GM06990 (cell line): ENCODE measurements around the gene ZBTB25.

Experiments
- DNase-seq: peaks from one replicate; pipeline ENCODE4 v3.0.0-alpha.2; 2011; ENCODE audit not compliant: insufficient read length; ENCODE audit errors: extremely low read depth
- H3K27me3 ChIP-seq: replicated peaks from 2 replicates; pipeline ENCODE4 v1.6.0; 2011; ENCODE audit warnings: low read length; ENCODE audit not compliant: control insufficient read depth, insufficient read depth
- H3K36me3 ChIP-seq: 2 replicates; pipeline ENCODE4 v1.5.1; 2011; ENCODE audit warnings: low read length; ENCODE audit not compliant: control insufficient read depth, insufficient read depth
- H3K4me3 ChIP-seq: replicated peaks from 2 replicates; pipeline ENCODE4 v1.5.1; 2011; ENCODE audit warnings: low read depth, mild to moderate bottlenecking, control low read depth, low read length
- CTCF ChIP-seq: IDR thresholded peaks from 2 replicates; pipeline ENCODE4 v1.5.1; 2011; ENCODE audit warnings: low read length, control low read depth, mild to moderate bottlenecking, inconsistent platforms; ENCODE audit not compliant: insufficient read depth, poor library complexity, severe bottlenecking

Gene ZBTB25

GRCh38 chr14:64422005-64422404 is 81.6 kb downstream of the ZBTB25 start:
- Histone ChIP-seq H3K4me3 (no peak overlapping the region), H3K27me3 (no peaks in the 10 kb centered on the region), H3K36me3 (peaks cover 19% of the 10 kb centered on the region)
- no peak for DNase-seq
- no peak for TF ChIP-seq CTCF

GRCh38 chr14:64421166-64421565 is 82.5 kb downstream of the ZBTB25 start:
- Histone ChIP-seq H3K36me3 (peaks cover 21% of the 10 kb centered on the region), H3K4me3 (no peak overlapping the region), H3K27me3 (no peaks in the 10 kb centered on the region)
- no peak for DNase-seq
- no peak for TF ChIP-seq CTCF

- peaks cover 24% of the 10 kb centered on the region for H3K36me3 ChIP-seq
- H3K27me3 ChIP-seq, result no peaks in the 10 kb centered on the region
- H3K4me3 ChIP-seq, result no peak overlapping the region
- DNase-seq, result no peak
- no peak for TF ChIP-seq CTCF
Measured at GRCh38 chr14:64419003-64419402, 84.6 kb downstream of the ZBTB25 start.

- no peak for DNase-seq
- no peak for TF ChIP-seq CTCF
- H3K4me3 ChIP-seq, result no peak overlapping the region
- peaks cover 25% of the 10 kb centered on the region for H3K36me3 ChIP-seq
- no peaks in the 10 kb centered on the region for H3K27me3 ChIP-seq
Measured at GRCh38 chr14:64417771-64418125, 85.9 kb downstream of the ZBTB25 start.

- no peak for TF ChIP-seq CTCF
- H3K36me3 ChIP-seq, result peaks cover 24% of the 10 kb centered on the region
- no peak for DNase-seq
- no peaks in the 10 kb centered on the region for H3K27me3 ChIP-seq
- H3K4me3 ChIP-seq, result no peak overlapping the region
Measured at GRCh38 chr14:64417055-64417770, 86.4 kb downstream of the ZBTB25 start.
